Skin epidermis (tissue), 12 donors: ENCODE results near the gene CACNA1S.

Source experiments
- H3K27ac ChIP-seq, 21 experiments: fragments of 200-600 bp; sonication (generic) in 11 of 21; one replicate each; pipeline ENCODE4 v1.5.0; 2020; ENCODE audit warnings: mild to moderate bottlenecking in 3 of 21, inconsistent platforms in 2 of 21, moderate library complexity in 2 of 21
- H3K4me3 ChIP-seq, 7 experiments: fragments of 200-600 bp; sonication (generic) in 2 of 7; one replicate each; pipeline ENCODE4 v1.5.0; 2020; ENCODE audit warnings: inconsistent platforms in 2 of 7, mild to moderate bottlenecking in 2 of 7, moderate library complexity in 1 of 7

The CACNA1S gene

GRCh38 chr1:201122321-201122957, 10.2 kb upstream of the CACNA1S start:
- H3K4me3 ChIP-seq: no peak overlapping the region
- no peak overlapping the region for H3K27ac ChIP-seq

GRCh38 chr1:201119206-201120197, 7.3 kb upstream of the CACNA1S start:
- no peak overlapping the region for H3K4me3 ChIP-seq
- H3K27ac ChIP-seq: no peak overlapping the region

GRCh38 chr1:201116091-201116490, 3.9 kb upstream of the CACNA1S start:
- no peak overlapping the region for H3K27ac ChIP-seq
- no peak overlapping the region for H3K4me3 ChIP-seq

GRCh38 chr1:201115390-201115937, 3.2 kb upstream of the CACNA1S start:
- no peak overlapping the region for H3K27ac ChIP-seq
- peak overlapping the region in 1 of 7 experiments; percentile 28 for H3K4me3 ChIP-seq

GRCh38 chr1:201114245-201115131, 2.3 kb upstream of the CACNA1S start:
- H3K27ac ChIP-seq: peak overlapping the region in 7 of 21 experiments; percentile 4 to 67 (median 47)
- peak overlapping the region; percentile 28 to 58 (median 46) for H3K4me3 ChIP-seq

- Histone ChIP-seq H3K27ac (no peak overlapping the region), H3K4me3 (peak overlapping the region in 4 of 7 experiments; percentile 41 to 58 (median 49))
These were observed 1.4 kb upstream of the CACNA1S start for GRCh38 chr1:201113451-201114244.

- no peak overlapping the region for H3K27ac ChIP-seq
- no peak overlapping the region for H3K4me3 ChIP-seq
These were observed 700 bp upstream of the CACNA1S start for GRCh38 chr1:201112926-201113325.

GRCh38 chr1:201111672-201112071, 554 bp downstream of the CACNA1S start:
- Histone ChIP-seq H3K4me3 (no peak overlapping the region), H3K27ac (no peak overlapping the region)

GRCh38 chr1:201111156-201111555, 1.1 kb downstream of the CACNA1S start:
- Histone ChIP-seq H3K27ac (no peak overlapping the region), H3K4me3 (no peak overlapping the region)

GRCh38 chr1:201110616-201111015, 1.6 kb downstream of the CACNA1S start:
- no peak overlapping the region for H3K27ac ChIP-seq

GRCh38 chr1:201110138-201110537, 2.1 kb downstream of the CACNA1S start:
- no peak overlapping the region for H3K27ac ChIP-seq
- H3K4me3 ChIP-seq: no peak overlapping the region

More at GRCh38 chr1:201110616-201111015, 1.6 kb downstream of the CACNA1S start:
- no peak overlapping the region for H3K4me3 ChIP-seq

GRCh38 chr1:201109651-201110050, 2.6 kb downstream of the CACNA1S start:
- Histone ChIP-seq H3K4me3 (no peak overlapping the region), H3K27ac (no peak overlapping the region)

GRCh38 chr1:201108614-201109013, 3.6 kb downstream of the CACNA1S start:
- Histone ChIP-seq H3K27ac (no peak overlapping the region), H3K4me3 (no peak overlapping the region)

- no peak overlapping the region for H3K27ac ChIP-seq
- H3K4me3 ChIP-seq: no peak overlapping the region
These were observed 6.5 kb downstream of the CACNA1S start for GRCh38 chr1:201105688-201106087.

GRCh38 chr1:201104141-201104540, 8.1 kb downstream of the CACNA1S start:
- Histone ChIP-seq H3K27ac (no peak overlapping the region), H3K4me3 (no peak overlapping the region)

GRCh38 chr1:201103666-201104065, 8.6 kb downstream of the CACNA1S start:
- no peak overlapping the region for H3K27ac ChIP-seq
- H3K4me3 ChIP-seq: no peak overlapping the region

GRCh38 chr1:201100169-201100930, 11.9 kb downstream of the CACNA1S start:
- Histone ChIP-seq H3K27ac (no peak overlapping the region), H3K4me3 (no peak overlapping the region)
